HL-60 (cell line): ENCODE results near the gene XRCC5.

Source experiments
- CTCF ChIP-seq: IDR thresholded peaks from one replicate; pipeline ENCODE4 v1.5.1; 2011; ENCODE audit warnings: low read length, control low read depth, inconsistent platforms; ENCODE audit not compliant: insufficient read depth
- POLR2AphosphoS5 ChIP-seq: IDR thresholded peaks from 2 replicates; pipeline ENCODE4 v1.6.1; 2012; ENCODE audit warnings: low read depth
- SPI1 ChIP-seq: IDR thresholded peaks from 2 replicates; pipeline ENCODE4 v1.6.1; 2012; ENCODE audit warnings: low read depth, mild to moderate bottlenecking, borderline replicate concordance

GRCh38 chr2:216149741-216150140 is 40.6 kb downstream of the XRCC5 start:
- TF ChIP-seq CTCF, result no peak
- TF ChIP-seq POLR2AphosphoS5, result no peak
- TF ChIP-seq SPI1, result no peak
